ENCODE results near the gene NRIP1. TPM values are rescaled to one million over a fixed set of nuclear protein-coding genes. Genes with fewer than 3 reads are reported as not detected.
"Not testable (repeated sequence)": the region's sequence is repeated elsewhere in the genome, so short reads cannot be mapped to it uniquely, and the experiment has no call there.

The NRIP1 gene
- polyA plus RNA-seq, 3 donors, result 6.0 to 22.8 (median 7.2) TPM

GRCh38 chr21:15052459-15052763 lies 12.4 kb downstream of the NRIP1 start:
- 66 to 79% (median 71%) methylated on average over 4 of the region's 4 CpGs for WGBS, 3 donors
- H3K27ac ChIP-seq (ENCODE audit: low read depth, low read length), result no peak overlapping the region

DNA sequence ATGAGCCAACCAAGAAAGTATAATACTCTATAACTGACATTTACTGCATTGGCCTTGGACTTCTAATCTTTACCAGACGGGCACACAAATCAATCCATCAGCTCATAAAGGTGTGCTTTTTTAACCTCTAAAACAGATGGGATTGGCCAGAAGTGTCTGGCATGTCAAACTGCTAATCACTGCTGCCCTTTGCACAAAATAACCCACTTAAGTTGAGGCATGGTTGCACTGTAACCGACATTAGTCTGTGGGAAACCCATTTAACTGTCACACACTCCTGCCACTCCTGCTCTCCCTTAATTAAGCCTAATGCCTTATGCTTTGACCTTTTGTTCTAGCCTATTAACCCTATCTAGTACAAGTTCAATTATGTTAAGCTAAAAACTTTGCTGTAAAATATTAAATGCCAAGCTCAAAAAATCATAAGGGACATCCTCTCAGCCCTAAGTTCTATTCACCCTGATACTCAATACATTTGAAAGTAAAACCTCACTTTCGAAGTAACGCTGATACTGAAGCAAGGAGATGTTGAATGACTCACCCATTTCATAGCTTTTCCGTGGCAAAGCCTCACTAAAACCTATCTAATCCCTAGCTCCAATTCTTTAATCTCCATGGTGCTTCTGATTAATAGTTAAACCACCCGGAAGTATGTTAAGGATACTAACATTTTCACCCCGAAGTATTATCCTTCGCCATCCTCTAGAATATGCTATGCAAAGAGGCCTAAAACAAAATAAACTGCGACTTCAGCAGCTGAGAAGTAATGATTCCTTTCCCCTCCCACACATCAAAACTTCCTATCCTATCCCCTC lies 12.9 kb downstream of the NRIP1 start:
- 34 to 45% (median 40%) methylated on average over 9 of the region's 9 CpGs for WGBS, 3 donors
- no peak overlapping the region for H3K27ac ChIP-seq (ENCODE audit: low read depth, low read length)

DNA sequence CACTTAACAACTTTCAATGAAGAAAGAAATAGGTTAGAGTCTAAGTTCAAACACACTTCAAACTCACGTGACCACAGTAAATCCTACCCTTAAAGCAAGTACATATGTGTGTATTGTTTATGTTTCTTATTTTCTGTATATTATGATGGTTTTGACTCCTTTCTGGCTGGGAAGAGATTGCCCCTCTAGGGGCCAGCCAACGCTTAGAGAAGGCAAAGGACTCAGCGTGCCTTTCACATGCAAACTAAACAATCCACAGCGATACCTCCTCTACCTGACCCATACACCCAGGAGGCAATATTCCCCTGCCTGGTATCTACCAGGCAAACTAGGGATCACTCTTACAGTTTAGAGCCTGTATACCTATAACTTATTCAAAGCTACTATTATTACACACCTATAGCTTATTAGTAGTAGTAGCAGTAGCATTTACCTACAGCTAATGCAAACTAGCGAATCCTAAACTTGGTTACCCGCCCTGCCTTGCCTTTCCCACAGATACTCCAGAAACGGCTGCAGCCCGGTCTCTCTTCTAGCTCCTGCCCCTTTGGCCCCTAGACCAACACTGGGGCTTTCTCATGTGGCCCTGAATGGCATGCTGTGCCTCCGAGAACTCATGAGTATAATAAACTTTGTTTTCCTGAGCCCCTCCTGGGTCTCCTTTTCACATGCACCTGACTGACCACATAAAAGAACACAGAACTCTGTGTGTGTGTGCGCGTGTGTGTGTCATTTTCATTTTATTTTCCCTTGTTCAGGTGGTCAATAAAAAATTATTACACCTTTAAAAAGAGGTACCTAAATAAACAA lies 14.0 kb downstream of the NRIP1 start:
- WGBS, 3 donors, result 64 to 66% (median 65%) methylated on average over 11 of the region's 11 CpGs
- no peak overlapping the region for H3K27ac ChIP-seq (ENCODE audit: low read depth, low read length)

DNA sequence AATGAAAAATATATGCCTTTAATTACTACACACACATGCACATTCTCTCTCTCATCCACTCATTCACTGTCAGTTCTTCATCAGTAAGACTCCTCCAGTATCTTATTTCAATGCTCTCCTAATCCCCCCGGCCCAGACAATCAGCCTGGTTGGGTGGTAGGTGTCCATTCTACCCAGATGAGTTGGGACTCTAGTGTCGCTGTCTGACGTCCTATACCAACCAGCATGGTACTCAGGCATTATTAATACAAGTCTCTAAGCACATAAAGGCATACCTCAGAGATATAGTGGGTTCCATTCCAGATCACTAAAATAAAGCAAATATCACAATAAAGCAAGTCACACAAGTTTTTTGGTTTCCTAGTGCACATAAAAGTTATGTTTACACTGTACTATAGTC lies 19.8 kb downstream of the NRIP1 start:
- WGBS, 3 donors, result 87 to 94% (median 91%) methylated on average over 3 of the region's 3 CpGs
- H3K27ac ChIP-seq (ENCODE audit: low read depth, low read length), result no peak overlapping the region

- H3K27ac ChIP-seq (ENCODE audit: low read depth, low read length), result no peak overlapping the region
Observed at GRCh38 chr21:15042531-15042930, 22.3 kb downstream of the NRIP1 start.

- WGBS, 3 donors, result 98 to 100% (median 99%) methylated on average over 1 of the region's 1 CpG
- H3K27ac ChIP-seq (ENCODE audit: low read depth, low read length), result no peak overlapping the region
Observed at GRCh38 chr21:15039607-15040299, 25.0 kb downstream of the NRIP1 start.

GRCh38 chr21:15037900-15038293 lies 26.9 kb downstream of the NRIP1 start:
- WGBS, 3 donors, result 73 to 94% (median 83%) methylated on average over 1 of the region's 1 CpG
- no peak overlapping the region for H3K27ac ChIP-seq (ENCODE audit: low read depth, low read length)

GRCh38 chr21:15037095-15037899 lies 27.5 kb downstream of the NRIP1 start:
- no peak overlapping the region for H3K27ac ChIP-seq (ENCODE audit: low read depth, low read length)
- 79 to 88% (median 84%) methylated on average over 5 of the region's 5 CpGs for WGBS, 3 donors

GRCh38 chr21:15036189-15036588 lies 28.6 kb downstream of the NRIP1 start:
- WGBS, 3 donors, result 43 to 82% (median 52%) methylated on average over 1 of the region's 1 CpG
- no peak overlapping the region for H3K27ac ChIP-seq (ENCODE audit: low read depth, low read length)

DNA sequence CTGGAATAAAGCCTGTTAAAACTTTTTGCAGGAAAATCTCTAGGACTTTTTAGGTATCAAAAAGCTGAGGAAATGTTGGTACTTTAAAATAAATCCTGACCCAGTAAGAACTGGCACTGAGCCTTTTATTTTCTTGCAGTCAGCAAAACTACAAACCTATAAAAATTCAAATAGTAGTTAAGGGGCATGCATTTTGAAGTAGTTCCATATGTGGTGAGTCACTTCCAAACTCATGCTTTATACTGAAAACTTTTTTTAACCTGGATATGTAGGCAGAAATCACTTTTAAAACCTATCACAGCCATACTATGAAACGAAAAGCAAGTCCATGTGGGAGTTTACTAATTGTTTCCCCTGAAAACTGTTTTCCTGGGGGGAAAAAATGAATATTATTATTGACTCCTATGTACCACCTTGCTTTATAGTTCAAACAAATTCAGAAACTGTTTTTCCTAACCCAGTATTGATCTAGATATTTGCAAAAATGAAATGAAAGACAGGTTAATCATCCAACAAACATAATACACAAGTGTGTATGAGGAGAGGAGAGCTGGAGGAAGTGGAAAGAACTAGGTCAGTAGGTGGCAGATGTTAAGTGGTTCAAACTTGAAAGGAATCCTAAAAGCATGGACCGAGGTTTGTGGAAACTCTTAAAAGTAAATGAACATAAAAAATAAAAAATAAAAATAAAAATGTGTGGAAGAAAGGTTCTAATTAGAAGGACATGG lies 30.5 kb downstream of the NRIP1 start:
- 20 to 33% (median 31%) methylated on average over 2 of the region's 2 CpGs for WGBS, 3 donors
- H3K27ac ChIP-seq (ENCODE audit: low read depth, low read length), result no peak overlapping the region

- no peak overlapping the region for H3K27ac ChIP-seq (ENCODE audit: low read depth, low read length)
- WGBS, 3 donors, result 93 to 96% (median 94%) methylated on average over 2 of the region's 4 CpGs
Observed at GRCh38 chr21:15031790-15032357, 32.9 kb downstream of the NRIP1 start.

DNA sequence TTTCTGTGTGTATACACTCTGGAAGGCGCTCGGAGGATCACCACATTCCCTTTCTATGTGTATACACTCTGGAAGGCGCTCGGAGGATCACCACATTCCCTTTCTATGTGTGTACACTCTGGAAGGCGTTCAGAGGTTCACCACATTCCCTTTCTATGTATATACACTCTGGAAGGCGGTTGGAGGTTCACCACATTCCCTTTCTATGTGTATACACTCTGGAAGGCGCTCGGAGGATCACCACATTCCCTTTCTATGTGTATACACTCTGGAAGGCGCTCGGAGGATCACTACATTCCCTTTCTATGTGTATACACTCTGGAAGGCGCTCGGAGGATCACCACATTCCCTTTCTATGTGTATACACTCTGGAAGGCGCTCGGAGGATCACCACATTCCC lies 33.4 kb downstream of the NRIP1 start:
- WGBS, 3 donors, result 82 to 91% (median 88%) methylated on average over 10 to 12 of the region's 14 CpGs
- not testable (repeated sequence) for H3K27ac ChIP-seq (ENCODE audit: low read depth, low read length)

DNA sequence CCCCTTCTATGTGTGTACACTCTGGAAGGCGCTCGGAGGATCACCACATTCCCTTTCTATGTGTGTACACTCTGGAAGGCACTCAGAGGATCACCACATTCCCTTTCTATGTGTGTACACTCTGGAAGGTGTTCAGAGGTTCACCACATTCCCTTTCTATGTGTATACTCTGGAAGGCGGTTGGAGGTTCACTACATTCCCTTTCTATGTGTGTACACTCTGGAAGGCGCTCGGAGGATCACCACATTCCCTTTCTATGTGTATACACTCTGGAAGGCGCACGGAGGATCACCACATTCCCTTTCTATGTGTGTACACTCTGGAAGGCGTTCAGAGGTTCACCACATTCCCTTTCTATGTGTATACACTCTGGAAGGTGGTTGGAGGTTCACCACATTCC lies 33.9 kb downstream of the NRIP1 start:
- H3K27ac ChIP-seq (ENCODE audit: low read depth, low read length), result not testable (repeated sequence)
- whole genome bisulfite sequencing, 3 donors, result 94 to 97% (median 96%) methylated on average over 8 of the region's 8 CpGs

DNA sequence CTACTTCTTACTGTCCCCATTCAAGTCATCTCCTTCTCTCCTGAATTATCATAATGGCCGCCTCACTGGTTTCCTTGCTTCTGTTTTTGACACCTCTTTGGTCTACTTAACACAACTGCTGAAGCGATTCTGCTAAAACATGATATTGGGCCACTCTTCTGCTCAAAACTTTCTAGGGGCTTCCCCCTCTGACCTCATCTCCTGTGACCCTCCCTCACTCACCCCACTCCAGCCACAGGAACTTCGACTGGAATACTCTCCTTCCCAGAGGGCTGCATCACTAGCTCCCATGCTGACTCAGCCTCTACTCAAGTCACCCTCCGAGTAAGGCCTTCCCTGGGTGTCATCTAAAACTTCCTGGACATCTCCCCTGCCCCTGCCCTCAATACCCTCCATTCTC lies 35.7 kb downstream of the NRIP1 start:
- 71 to 84% (median 76%) methylated on average over 4 of the region's 4 CpGs for WGBS, 3 donors
- H3K27ac ChIP-seq (ENCODE audit: low read depth, low read length), result no peak overlapping the region

DNA sequence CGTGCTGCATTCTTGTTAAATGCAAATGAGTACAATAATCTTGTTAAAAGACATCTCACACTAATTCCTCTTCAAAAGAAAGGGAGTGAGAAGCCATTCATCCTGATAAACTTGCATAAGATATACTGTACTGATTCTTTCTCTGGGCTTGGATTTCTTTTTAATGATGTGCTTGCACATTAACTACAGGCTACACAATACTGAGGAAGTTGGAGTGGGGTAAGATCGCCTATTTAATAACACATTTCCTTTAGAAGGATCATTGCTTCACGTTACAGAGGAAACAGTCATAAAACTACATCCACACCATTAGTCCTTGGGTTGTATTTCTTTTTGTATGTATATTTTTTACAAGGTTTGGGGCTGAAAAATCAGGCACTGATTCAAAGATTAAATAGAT lies 36.6 kb downstream of the NRIP1 start:
- WGBS, 3 donors, result 43 to 72% (median 58%) methylated on average over 3 of the region's 3 CpGs
- H3K27ac ChIP-seq (ENCODE audit: low read depth, low read length), result no peak overlapping the region

GRCh38 chr21:15027056-15027455 lies 37.7 kb downstream of the NRIP1 start:
- H3K27ac ChIP-seq (ENCODE audit: low read depth, low read length), result no peak overlapping the region
- WGBS, 3 donors, result 47 to 88% (median 80%) methylated on average over 5 of the region's 5 CpGs

GRCh38 chr21:15026370-15026769 lies 38.4 kb downstream of the NRIP1 start:
- WGBS, 3 donors, result 79 to 83% (median 82%) methylated on average over 2 of the region's 2 CpGs
- H3K27ac ChIP-seq (ENCODE audit: low read depth, low read length), result no peak overlapping the region

GRCh38 chr21:15023776-15024175 lies 41.0 kb downstream of the NRIP1 start:
- WGBS, 3 donors, result 74 to 80% (median 77%) methylated on average over 5 of the region's 5 CpGs
- H3K27ac ChIP-seq (ENCODE audit: low read depth, low read length), result no peak overlapping the region

All from adipose tissue (tissue), 3 donors.